ENCODE measurements around the gene TNFSF9.
"Not testable (repeated sequence)": the region's sequence is repeated elsewhere in the genome, so short reads cannot be mapped to it uniquely, and the experiment has no call there.

Gene TNFSF9

DNA sequence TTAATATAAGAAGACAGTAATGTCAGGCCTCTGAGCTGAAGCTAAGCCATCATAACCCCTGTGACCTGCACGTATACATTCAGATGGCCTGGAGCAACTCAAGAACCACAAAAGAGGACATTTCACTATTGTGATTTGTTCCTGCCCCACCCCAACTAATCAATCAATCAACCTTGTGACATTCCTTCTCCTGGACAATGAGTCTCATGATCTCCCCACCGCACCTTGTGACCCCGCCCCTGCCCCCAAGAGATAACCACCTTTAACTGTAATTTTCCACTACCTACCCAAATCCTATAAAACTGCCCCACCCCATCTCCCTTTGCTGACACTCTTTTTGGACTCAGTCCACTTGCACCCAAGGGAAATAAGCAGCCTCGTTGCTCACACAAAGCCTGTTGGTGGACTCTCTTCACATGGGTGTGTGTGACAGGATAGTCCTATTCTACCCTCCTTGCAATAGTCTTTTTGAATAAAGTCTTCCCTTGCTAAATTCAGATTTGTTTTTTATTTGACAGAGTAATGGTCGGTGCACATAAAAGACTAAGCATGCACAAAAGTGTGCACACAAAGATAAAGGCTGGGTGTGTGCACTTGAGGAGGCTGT lies 46.1 kb downstream of the TNFSF9 start:
- DNase-seq: no peak

DNA sequence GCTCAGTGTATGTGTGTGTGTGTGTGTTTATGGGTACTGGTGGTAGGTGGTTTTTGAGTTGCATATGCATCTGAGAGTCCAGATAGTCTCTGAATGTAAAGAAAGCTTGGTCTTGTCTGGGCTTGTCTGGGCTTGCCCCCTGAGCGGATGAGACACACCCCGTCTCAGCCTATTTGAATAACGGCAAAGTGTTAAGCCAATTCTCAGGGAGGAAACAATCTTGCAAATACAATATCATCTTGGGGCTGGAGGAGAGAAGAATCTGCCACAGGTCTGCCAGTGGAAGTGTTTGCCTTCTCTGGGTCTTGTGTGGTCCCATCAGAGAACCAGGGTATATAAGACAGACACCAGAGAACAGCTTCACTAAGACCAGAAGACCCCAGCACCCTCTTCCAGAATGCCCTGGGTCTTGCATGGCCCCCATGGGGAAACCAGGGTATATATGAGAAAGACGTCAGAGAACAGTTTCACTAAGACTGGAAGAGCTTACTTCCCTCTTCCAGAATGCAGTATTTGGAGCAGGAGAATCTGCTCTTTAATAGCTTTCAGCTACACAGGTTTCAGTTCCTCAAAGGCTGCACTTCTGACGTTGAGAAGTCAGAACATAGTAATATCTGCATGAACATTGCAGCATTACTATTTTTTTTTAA lies 46.8 kb downstream of the TNFSF9 start:
- DNase-seq: no peak

GRCh38 chr19:6579450-6580178 lies 48.8 kb downstream of the TNFSF9 start:
- no peak for DNase-seq

DNA sequence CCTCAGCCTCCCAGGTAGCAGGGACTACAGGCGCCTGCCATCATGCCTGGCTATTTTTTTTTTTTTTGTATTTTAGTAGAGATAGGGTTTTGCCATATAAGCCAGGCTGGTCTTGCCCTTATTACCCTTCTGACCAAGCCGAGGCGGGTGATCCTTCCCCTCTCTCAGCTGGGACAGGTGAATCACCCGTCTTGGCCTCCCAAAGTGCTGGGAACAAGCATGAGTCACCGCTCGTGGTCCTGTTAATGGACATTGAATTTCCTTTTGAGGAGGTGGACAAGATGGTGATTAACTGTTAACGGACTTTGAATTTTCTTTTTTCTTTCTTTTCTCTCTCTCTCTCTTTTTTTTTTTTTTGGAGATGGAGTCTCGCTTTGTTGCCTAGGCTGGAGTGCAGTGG lies 49.5 kb downstream of the TNFSF9 start:
- no peak for DNase-seq

DNA sequence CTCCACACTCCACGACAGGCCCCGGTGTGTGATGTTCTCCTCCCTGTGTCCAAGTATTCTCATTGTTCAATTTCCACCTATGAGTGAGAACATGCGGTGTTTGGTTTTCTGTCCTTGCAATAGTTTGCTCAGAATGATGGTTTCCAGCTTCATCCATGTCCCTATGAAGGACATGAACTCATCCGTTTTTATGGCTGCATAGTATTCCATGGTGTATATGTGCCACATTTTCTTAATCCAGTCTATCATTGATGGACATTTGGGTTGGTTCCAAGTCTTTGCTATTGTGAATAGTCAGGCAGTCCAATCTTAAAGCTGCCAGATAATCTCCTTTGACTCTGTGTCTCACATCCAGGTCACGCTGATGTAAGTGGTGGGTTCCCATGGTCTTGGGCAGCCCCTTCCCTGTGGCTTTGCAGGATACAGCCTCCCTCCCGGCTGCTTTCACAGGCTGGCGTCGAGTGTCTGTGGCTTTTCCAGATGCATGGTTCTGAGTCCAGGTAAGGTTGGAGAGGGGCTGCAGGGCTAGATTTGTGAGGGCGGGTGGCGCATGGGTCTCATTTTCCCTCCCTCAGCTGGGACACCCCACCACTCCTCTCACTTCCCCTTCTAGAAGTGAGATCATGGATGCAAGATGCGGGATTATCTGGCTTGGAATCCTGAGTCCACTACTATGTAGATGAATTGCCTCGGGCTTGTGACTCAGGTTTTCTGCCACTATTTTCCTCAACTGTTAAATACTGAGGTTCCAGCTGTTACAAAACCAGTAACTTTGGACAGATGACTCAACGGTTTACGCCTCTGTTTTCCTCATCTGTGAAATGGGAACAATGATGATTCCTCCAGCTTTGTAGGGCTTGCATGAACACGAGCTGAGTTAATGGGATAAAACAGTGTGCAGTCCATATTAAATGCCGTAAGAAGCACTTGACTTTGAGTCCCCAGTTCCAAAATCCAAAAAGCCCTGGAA lies 52.0 kb downstream of the TNFSF9 start:
- not testable (repeated sequence) for DNase-seq

All from activated naive CD4-positive, alpha-beta T cell treated with anti-CD3 and anti-CD28 coated beads, Interleukin-2, amount 50 U/mL, for 16 hours (primary cell).